ENCODE data around the gene OR4N5. TPM values are rescaled to one million over a fixed set of nuclear protein-coding genes. Genes with fewer than 3 reads are reported as not detected.

The OR4N5 gene
- total RNA-seq, 2 donors from 2014 or later: not detected

GRCh38 chr14:20112321-20112720, 26.3 kb upstream of the OR4N5 start:
- no peak overlapping the region for H3K4me3 ChIP-seq
- no peaks in the 10 kb centered on the region for H3K9me3 ChIP-seq
- 75 to 76% methylated on average over 3 of the region's 3 CpGs for WGBS, 2 donors
- ATAC-seq (no peak), DNase-seq (no peak)
- no peak for TF ChIP-seq POLR2A (IDR thresholded peaks at IDR 0.05)
- TF ChIP-seq, protein P1, sequence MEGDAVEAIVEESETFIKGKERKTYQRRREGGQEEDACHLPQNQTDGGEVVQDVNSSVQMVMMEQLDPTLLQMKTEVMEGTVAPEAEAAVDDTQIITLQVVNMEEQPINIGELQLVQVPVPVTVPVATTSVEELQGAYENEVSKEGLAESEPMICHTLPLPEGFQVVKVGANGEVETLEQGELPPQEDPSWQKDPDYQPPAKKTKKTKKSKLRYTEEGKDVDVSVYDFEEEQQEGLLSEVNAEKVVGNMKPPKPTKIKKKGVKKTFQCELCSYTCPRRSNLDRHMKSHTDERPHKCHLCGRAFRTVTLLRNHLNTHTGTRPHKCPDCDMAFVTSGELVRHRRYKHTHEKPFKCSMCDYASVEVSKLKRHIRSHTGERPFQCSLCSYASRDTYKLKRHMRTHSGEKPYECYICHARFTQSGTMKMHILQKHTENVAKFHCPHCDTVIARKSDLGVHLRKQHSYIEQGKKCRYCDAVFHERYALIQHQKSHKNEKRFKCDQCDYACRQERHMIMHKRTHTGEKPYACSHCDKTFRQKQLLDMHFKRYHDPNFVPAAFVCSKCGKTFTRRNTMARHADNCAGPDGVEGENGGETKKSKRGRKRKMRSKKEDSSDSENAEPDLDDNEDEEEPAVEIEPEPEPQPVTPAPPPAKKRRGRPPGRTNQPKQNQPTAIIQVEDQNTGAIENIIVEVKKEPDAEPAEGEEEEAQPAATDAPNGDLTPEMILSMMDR (IDR thresholded peaks at IDR 0.05): no peak
- intact Hi-C loops (cut with DNase I): no loop called here
- H3K4me1 ChIP-seq: no peaks in the 10 kb centered on the region
- no peaks in the 10 kb centered on the region for H3K27me3 ChIP-seq
- H3K36me3 ChIP-seq (replicated peaks in 1 of 2; ENCODE audit: insufficient read depth in 1 of 2, low read depth in 2 of 2): no peaks in the 10 kb centered on the region
- H3K27ac ChIP-seq: no peak overlapping the region

DNA sequence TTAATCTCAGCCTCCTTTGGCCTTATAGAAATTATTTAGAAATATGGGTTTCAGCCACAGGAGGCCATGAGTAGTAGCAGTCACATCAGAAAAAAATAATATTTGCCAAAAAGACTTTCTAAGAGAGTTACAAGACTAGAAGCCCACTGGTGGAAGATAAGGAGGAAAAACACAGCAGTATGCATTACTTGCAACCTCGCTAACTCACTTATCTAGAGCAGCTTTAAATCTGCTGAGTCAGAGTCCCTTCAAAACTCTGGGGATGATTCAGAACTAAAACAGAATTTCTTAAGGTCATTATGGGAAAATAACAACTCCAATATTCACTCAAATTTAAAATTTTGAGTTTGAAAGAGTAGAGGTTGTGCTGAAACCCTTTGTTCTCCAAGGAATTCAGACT, 21.9 kb upstream of the OR4N5 start:
- H3K27me3 ChIP-seq: no peaks in the 10 kb centered on the region
- WGBS, 2 donors: 43 to 58% methylated on average over 1 of the region's 1 CpG
- H3K4me3 ChIP-seq: no peak overlapping the region
- intact Hi-C loops (cut with DNase I): no loop called here
- H3K27ac ChIP-seq: no peak overlapping the region
- no peaks in the 10 kb centered on the region for H3K4me1 ChIP-seq
- H3K9me3 ChIP-seq: peaks cover 0 to 6% (median 0%) of the 10 kb centered on the region in 3 donors
- DNase-seq (no peak), ATAC-seq (no peak)
- no peaks in the 10 kb centered on the region for H3K36me3 ChIP-seq (replicated peaks in 1 of 2; ENCODE audit: insufficient read depth in 1 of 2, low read depth in 2 of 2)
- no peak for TF ChIP-seq POLR2A (IDR thresholded peaks at IDR 0.05)
- TF ChIP-seq, protein P1 (IDR thresholded peaks at IDR 0.05): no peak

GRCh38 chr14:20118795-20119194, 19.8 kb upstream of the OR4N5 start:
- WGBS, 2 donors: 63 to 68% methylated on average over 5 of the region's 5 CpGs
- intact Hi-C loops (cut with DNase I): no loop called here
- ATAC-seq: no peak

DNA sequence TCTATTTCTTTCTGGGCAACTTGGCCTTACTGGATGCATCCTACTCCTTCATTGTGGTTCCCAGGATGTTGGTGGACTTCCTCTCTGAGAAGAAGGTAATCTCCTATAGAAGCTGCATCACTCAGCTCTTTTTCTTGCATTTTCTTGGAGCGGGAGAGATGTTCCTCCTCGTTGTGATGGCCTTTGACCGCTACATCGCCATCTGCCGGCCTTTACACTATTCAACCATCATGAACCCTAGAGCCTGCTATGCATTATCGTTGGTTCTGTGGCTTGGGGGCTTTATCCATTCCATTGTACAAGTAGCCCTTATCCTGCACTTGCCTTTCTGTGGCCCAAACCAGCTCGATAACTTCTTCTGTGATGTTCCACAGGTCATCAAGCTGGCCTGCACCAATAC, 5.3 kb downstream of the OR4N5 start:
- Histone ChIP-seq H3K4me3 (no peak overlapping the region), H3K36me3 (replicated peaks in 1 of 2; ENCODE audit: insufficient read depth in 1 of 2, low read depth in 2 of 2) (no peaks in the 10 kb centered on the region), H3K27ac (no peak overlapping the region), H3K9me3 (no peaks in the 10 kb centered on the region), H3K27me3 (no peaks in the 10 kb centered on the region), H3K4me1 (no peaks in the 10 kb centered on the region)
- ATAC-seq: no peak
- intact Hi-C loops (cut with DNase I): no loop called here
- DNase-seq: no peak
- TF ChIP-seq, protein P1 (IDR thresholded peaks at IDR 0.05): no peak
- 20 to 22% methylated on average over 7 of the region's 7 CpGs for WGBS, 2 donors

More at GRCh38 chr14:20118795-20119194, 19.8 kb upstream of the OR4N5 start:
- Histone ChIP-seq H3K36me3 (replicated peaks in 1 of 2; ENCODE audit: insufficient read depth in 1 of 2, low read depth in 2 of 2) (no peaks in the 10 kb centered on the region), H3K4me1 (no peaks in the 10 kb centered on the region), H3K27me3 (no peaks in the 10 kb centered on the region), H3K4me3 (no peak overlapping the region), H3K27ac (no peak overlapping the region), H3K9me3 (peaks cover 0 to 6% (median 0%) of the 10 kb centered on the region in 3 donors)
- DNase-seq: no peak
- TF ChIP-seq, protein P1 (IDR thresholded peaks at IDR 0.05): no peak
- TF ChIP-seq POLR2A (IDR thresholded peaks at IDR 0.05): no peak

- no peak overlapping the region for H3K27ac ChIP-seq
- no peaks in the 10 kb centered on the region for H3K27me3 ChIP-seq
- WGBS, 2 donors: 55 to 60% methylated on average over 1 of the region's 1 CpG
- intact Hi-C loops (cut with DNase I): no loop called here
- no peak overlapping the region for H3K4me3 ChIP-seq
- no peaks in the 10 kb centered on the region for H3K4me1 ChIP-seq
- DNase-seq (no peak), ATAC-seq (no peak)
- no peaks in the 10 kb centered on the region for H3K36me3 ChIP-seq (replicated peaks in 1 of 2; ENCODE audit: insufficient read depth in 1 of 2, low read depth in 2 of 2)
- H3K9me3 ChIP-seq: no peaks in the 10 kb centered on the region
- no peak for TF ChIP-seq POLR2A (IDR thresholded peaks at IDR 0.05)
- TF ChIP-seq, protein P1 (IDR thresholded peaks at IDR 0.05): no peak
These were observed 6.2 kb downstream of the OR4N5 start for GRCh38 chr14:20144820-20145219.
